NCI-H1694 (cell line): ENCODE data around the gene ASPG.

Experiments
- DNase-seq: peaks from one replicate; lab custom pipeline; 2025; lab: John Stamatoyannopoulos, UW

Gene ASPG

DNA sequence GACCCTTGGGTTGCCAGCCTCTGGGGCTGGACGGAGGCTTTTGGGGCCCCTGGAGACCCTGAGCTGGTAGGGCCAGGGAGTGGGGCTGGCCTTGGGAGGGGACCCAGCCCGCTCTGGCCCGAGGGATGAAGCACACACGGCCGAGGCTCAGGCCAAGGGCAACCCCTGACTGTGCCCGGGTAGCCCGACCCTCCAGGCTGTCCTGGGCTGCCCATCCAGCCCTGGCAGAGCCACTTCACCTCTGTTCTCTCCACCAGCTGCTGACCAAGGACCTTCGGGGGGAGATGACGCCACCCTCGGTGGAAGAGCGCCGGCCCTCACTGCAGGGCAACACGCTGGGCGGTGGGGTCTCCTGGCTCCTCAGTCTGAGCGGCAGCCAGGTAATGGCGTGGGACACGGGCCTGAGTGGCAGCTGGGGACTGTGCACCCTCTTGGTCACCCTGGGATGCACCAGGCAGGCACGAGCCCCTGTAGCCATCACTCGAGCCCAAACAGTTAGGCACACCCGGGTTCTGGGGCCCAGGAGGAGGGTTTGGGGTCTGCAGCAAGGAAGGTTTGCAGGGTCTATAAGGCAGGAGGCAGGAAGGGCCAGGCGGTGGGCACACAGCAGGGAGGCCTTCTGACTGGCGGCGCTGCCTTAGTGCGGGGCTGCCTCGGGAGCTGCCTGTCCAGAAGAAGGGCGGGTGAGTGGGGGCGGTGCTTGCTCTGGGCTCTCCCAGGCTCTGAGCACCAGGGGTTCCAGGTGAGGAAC is 19.7 kb downstream of the ASPG start:
- DNase-seq = no peak

DNA sequence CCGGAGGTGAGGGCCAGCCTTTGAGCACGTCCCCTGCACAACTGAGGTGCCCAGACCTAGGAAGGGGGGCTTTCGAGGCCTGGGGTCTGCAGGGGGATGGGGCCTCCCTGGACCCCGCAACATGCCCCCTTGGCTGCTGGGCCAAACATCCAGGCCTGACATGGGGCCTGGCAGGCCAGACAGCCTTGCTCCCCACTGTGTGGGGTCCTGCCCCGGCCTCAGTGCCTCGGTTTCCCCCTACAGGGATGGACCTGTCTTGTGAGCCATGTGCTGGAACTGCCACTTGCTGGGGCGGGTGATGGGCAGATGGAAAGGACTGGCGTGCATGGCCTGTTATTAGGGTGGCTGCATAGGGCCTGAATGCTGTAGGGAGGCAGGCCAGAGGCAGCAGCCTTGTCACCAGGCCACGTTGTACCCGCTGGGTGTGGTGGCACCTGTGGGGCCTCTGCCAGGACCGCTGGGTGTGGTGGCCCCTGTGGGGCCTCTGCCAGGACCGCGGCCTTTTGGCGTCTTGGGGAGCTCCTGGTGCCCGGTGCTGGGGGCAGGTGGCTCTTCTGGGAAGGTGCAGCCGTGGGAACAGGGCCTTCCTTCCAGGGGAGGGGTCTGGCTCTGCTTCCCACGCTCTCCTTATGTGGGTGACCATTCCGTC is 20.4 kb downstream of the ASPG start:
- DNase-seq = no peak

DNA sequence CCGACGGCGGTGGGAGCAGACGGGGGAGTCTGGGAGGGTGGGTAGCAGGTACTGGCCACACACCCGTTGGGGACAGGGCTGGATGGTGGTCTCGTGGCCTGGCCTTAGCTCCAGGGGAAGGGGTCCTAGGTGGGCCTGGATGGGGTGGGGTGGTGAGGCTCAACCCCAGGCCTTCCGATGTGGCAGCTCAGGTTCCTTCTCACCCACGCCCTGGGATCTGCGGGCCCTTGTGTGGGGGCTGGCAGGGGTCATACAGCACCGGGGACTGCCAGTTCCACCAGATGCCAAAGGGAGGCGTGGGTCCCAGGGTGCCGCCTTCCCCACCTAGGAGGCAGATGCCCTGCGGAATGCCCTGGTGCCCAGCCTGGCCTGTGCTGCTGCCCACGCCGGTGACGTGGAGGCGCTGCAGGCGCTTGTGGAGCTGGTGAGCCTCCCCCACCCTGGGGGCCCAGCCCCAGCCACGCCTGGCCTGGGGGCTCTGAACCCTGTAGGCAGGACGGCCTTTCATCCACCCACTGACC is 21.0 kb downstream of the ASPG start:
- no peak for DNase-seq

DNA sequence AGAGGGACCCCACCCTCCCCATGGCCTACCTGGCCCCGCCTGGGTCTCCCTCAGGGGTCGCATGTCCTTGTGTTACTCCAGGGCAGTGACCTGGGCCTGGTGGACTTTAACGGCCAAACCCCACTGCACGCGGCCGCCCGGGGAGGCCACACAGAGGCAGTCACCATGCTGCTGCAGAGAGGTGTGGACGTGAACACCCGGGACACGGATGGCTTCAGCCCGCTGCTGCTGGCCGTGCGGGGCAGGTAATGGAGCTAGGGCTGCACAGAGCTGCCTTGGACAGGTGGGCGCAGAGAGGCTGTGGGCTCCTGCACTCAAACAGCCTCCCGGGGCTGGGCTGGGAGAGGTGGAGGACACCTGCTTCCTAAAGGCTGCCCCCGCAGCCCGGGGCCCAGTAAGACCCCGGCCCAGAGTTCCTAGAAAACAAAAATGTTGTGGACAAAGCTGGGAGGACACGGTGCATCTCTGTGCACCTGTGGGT is 21.6 kb downstream of the ASPG start:
- no peak for DNase-seq

DNA sequence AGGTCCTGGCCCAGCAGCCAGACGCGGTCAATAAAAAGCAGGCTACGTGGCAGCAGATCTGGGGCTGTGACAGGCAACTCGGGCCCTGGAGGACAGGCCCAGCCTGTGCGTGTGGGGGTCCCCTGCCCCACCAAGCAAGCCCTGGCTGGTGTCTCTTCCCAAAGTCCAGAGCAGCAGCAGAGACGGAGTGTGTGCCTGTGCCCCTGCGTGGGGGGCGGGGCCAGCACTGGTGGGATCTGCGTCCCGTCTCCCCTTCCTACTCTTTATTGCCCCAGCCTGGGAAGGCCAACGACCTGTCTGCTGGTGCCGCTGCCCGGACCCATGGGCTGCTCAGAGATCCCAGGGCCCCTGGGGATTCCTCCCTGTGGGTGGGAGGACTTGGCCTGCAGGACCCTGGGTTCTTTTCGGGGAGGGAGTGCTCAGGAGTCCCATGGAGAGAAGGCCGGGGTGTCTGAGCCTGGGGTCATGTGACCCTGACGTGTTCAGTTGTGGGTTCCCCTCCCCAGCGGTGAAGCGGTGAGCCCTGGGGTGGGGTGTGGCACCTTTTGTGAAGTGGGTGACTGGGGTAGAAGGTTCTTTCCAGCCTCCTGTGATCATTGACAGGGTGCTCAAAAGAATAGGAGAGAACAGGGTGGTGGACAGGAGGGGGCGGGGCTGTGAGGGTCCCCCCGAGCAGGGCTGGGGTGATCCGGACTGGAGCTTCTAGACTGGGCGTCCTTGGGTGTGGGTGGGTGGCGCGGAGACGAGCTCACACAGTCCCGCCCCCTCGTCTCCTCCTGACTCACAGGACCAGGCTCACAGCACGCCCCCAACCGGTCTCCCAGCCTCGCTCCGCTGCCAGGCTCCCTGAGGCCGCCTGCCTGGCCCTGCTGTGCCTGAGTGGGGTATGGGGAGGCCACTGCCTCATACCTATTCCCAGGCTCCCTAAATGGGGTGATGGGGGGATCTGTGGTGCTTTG is 22.4 kb downstream of the ASPG start:
- DNase-seq = no peak

DNA sequence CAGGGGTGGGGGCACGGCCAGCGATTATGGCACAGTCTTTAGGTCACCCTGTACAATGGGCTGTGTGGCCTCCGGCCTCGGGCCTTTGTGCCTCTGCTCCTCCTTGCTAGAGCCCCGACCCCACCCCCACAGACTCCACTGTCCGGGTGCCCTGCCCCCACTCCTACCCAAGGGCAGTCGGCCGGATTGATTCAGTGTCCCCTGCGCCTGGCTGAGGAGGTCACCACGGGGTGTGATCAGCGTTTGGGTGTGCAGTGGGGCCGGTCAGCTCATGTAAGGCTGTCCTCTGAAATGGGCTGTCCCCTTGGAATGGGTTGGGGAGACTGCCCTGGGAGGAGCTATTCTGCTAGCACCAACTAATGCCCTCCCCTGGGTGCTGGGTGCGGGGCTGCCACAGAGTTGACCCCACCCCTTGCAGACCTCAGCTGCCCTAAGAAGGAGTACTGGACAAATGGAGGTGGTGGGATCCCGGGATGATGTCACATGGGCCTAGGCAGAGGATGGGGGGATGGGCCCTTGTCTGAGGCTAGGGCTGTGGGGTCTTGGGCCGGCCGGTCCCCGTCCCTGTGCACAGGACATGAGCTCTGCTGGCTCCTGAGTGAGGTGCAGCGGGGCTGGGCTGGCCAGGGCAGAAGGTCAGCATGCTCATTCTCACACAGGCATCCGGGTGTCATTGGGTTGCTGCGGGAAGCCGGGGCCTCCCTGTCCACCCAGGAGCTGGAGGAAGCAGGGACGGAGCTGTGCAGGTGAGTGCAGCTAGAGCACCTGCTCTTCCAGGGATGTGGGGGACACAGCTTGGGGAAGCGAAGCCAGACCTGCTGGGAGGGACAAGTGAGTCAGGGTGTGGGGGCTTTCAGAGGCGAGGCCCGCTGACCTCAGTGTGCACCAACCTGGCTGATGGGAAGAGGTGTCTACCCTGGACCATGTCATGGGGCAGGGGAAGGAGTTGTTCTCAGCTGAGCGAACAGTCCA is 23.4 kb downstream of the ASPG start:
- no peak for DNase-seq

DNA sequence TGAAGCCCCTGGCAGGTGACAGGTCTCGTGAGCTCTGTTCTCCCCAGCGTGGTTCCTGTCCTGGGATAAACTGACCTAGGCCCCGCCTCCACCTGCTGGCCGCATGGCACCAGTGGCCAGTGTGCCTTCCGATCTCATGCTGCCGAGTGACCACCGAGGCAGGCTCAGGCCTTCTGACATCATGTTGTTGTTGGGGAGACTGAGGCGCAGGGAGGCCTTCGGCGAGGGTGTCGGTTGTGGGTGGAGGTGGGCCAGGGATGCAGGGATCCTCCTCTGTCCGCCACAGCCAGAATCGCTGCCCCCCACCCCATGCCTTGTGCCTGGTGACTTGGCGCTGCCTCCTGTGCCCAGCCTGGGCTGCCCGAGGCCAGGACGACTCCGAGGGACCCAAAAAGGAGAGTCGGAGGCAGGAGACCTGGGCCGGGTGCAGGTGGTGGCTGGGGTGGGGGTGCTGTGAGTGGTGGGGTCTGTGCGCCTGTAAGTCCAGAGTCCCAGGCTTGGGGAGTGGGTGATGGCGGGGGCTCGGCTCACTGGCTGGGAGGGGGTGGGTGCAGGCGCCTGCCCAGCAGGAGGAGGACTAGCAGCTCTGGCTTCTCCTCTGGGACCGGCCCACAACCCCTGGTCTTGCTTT is 24.3 kb downstream of the ASPG start:
- no peak for DNase-seq

DNA sequence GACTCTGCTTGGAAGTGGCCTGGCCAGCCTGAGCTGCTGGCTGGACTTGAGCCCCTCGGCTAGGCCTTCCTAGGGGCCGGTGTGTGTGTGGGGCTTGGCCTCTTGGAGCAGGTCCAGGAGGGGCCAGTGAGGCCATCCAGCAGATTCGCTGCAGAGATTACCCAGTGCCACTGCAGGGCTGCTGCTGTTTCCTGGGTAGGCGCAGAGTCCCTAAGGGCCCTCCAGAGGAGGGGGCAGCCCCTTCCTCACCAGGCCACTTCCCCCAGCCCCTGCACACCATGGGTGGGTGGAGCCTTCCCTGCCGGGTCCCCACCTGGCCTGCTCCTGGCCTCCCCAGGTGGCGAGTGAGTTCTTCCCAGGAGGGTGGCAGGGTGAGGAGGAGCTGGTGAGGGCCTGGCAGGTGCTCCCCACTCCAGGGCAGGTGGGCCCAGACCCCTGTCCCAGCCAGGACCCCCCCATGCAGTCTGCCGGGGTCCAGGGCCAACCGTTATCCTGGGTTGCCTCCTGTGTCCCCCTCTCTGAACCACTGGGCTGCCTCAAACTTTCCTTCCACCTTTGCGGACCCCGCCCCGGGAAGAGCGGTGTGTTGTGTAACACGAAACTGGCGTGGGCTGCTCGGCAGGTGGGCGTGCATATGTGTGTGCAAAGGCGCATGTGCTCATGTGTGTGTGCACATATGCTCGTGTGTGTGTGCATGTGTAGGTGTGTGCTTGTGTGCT is 25.1 kb downstream of the ASPG start:
- DNase-seq = no peak

DNA sequence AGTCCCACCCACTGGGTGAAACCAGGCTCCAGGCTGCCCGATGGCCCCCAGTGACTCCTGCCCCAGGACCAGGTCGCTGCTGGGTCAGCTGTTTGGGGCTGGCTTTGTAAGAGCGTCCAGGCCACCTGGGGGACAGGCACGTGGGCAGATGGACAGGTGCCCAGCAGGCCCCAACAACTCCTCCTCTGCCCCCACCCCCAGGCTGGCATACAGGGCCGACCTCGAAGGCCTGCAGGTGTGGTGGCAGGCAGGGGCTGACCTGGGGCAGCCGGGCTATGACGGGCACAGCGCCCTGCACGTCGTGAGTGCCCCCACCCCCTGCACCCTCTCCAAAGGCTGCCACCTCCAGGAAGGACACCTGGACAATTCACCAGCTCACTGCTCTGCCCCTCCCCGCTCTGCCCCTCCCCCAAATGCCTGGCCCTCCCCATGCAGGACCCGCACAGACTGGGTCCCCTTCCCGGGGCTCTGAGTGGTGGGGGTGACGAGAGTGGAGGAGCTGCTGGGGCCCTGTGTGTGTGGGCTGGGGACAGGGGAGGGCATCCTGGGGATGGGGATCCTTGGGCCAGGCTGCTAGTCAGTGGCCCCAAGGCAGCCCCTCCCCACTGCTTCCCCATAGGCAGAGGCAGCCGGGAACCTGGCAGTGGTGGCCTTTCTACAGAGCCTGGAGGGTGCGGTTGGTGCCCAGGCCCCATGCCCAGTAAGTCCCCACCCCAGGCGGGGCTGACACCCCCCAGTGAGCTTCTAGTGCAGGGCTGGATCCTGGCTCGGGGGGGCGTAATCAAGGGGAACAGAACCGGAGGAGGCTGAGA is 26.0 kb downstream of the ASPG start:
- no peak for DNase-seq

DNA sequence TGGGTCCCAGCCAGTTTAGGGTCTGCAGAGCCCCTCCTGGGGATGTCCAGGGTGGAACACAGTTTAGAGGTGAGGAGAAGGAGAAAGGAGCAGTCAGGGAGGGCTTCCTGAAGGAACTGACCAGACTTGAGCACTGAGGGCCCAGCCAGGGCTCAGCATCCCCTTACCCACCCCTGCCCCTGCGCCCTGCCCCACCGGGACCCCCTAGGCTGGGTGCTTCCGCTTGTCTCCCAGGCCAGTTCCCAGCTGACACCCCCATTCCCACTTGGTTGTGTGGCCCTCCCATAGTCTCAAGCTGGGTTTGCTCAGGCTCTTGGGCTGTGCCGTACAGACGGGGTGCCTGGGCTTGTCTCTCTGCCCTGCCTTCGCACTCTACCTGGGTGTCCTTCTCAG is 26.6 kb downstream of the ASPG start:
- DNase-seq = no peak

DNA sequence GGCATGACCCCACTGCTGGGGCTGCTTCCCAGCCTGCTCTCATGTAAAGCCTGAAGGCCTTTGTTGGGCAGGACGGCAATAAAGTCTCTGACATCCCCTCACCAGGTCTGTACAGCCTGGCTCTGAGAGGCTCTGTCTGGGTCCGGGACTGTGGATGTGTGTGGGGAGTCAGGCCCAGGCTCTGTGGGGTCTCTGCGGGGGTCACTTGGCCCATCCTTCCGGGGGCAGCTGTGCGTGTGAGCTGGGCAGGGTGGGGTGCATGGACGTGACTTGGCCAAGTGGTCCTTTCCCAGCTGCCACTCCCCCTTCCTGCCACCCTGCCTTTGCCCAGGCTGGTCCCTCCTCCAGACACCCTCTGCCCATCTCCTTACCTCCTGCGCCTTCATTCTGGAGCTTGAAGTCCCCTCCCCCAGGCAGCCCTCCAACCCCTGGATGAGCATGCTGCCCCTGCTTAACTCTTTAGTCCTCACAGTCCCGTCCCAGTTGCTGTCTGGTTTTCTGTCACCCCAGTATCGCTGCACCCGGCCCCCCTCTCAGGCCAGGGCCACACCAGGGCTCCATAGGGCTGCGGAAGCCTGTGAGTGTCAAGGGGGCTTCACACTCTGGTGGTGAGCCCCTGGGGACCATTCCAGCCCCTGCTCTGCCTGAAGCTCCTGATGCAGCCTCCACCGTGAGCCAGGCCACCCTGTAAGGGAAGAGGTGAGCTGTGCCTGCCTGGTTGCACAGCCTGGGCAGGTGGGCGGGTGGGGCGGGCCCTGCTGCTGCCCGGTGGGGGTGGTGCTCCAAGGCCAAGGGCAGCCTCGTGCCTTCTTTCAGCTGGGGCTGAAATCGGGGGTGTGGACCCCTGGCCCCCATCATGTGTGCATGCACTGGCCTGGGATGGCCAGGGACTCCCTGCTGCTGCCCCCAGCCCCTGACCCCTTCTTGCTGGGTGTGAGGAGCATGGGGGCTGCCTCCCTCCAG is 27.4 kb downstream of the ASPG start:
- no peak for DNase-seq

DNA sequence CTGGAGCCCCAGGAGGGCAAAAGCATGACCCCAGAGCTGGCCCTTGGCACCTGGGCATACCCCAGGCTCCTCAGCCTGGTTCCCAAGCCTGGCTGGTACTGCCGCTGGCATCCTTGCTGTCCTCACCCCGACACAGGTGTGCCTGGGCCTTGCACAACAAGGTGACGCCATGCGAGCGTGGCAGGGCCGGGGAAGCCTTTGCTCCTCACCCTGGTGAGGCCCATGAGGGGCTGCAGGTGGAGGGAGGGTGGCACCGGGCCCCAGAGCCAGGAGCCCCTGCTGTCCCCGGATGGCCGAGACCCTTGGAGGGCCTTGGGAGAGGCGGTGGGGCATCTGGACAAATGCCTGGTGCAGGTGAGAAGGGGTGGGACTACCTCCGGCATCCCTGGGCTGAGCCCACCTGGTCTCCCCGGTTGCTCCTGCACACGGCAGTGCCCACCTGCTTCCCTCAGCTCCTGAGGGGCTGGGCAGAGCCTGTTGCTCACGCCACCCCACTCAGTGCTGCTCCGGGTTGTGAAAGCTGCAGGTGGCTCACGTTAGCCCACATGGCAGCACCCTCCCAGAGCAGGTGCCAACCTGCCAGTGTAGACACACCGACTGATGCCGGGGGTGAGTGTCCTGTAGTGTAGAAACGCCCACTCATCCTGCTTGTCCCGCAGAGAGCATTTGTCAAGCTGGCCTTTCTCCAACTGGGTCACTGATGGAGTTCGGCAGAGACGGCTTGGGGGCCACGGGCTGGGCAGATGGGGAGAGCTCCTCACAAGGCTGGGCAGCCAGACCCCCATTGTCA is 28.3 kb downstream of the ASPG start:
- DNase-seq = no peak

DNA sequence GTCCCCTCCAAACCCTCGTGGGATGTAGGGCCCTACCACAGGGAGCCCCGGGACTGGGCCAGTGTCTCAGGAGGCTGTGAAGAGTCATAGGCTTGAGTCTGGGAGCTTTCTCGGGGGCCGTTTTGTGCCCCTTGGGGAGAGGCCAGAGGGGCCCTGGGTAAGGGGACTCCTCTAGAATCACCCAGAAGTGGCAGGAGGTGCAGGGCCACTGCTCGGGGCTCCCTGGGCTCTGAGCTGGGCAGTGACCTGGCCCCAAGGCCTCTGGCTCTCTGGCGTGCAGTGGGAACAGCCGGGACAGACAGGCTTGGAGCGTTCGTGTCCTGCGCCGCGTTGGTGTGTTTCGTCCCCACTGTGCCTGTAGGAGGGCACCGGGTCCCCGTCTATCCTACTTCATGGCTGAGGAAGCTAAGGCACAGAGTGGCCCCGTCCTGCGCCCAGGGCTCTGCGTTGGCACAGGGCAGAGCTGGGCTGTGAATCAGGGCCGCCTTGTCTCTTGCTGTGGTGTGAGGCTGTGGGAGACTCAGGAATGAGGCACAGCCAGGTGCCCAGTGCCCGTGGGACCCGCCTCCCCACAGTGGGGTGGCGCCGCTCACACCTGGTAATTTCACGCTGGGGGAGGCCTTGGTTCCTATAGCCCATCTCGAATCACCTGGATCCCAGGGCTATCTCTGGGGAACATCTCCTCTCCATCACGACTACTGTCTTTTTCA is 29.1 kb downstream of the ASPG start:
- DNase-seq = no peak

DNA sequence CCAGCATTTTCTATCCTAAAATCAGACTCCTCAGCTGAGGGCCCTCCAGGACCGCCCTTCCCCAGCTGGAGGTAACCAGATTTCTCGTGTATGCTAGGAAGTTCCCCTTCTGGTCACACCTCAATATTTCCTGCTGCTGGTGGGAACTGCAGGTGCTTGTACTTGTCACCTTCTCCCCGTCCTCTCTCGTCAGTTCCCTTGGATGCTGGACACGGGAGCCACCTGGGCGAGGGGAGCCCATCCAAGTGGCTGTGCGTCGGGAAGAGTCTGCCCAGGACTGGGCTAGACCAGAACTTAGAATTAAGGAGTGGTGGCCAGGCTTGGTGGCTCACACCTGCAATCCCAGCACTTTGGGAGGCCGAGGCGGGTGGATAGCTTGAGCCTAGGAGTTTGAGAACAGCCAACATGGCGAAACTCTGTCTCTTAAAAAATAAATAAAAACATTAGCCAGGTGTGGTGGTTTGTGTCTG is 29.7 kb downstream of the ASPG start:
- no peak for DNase-seq

DNA sequence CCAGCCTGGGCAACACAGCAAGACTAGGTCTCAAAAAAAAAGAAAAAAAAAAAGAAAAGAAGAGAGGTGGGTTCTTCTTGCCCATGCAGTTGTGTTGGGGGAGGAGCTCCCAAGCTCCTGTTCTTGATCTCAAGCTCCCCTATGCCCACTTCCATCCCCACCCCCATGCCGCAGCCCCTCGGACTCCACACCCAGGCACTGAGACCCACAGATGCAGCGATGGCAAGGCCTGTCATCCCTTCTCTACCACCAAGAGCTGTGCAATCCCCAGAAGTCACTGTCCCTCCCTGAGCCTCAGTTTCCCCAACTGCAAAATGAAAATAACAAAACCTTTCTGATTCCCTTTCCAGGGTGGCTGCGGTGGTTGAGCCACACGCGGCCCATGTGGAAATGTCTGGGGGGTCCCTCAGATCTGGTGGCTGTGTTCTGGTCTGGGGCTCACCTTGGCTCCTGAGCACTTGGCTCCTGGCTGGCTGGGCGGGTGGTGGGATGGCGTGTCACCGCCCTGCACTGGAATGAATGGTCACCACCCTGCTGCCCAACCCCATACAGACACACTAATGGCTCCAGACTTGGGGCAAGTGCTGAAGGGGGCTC is 30.3 kb downstream of the ASPG start:
- no peak for DNase-seq

DNA sequence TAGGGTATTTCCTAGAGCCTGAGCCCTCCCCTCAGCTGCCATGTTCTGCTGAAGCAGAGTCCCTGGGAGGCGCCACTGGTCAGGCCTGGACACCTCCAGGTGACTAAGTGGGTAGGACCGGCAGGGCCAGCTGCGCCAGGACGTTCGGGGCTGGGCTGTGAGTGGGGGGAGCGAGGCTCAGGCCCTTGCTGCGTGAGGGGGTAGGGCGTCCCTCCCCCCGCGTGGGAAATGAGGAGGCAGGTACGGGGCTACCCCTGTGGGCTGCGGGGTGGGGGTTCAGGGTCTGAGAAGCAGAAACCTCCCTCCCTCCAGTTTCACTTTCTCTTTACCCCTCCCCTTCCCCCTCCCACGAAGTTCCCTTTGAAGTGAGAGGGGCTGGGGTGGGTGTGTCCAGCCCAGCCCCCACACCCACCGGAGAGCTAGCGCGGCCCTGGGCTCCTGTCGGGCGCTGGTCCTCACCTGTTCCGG is 30.8 kb downstream of the ASPG start:
- DNase-seq = no peak
